Activated effector memory CD4-positive, alpha-beta T cell treated with anti-CD3 and anti-CD28 coated beads, Interleukin-2, amount 50 U/mL, for 16 hours (primary cell): ENCODE results near the gene SSH3.

Source experiments
- DNase-seq: peaks from one replicate; pipeline ENCODE4 v3.0.0-alpha.2; 2020

SSH3 gene

GRCh38 chr11:67349457-67349856 lies 46.1 kb downstream of the SSH3 start:
- DNase-seq = no peak

DNA sequence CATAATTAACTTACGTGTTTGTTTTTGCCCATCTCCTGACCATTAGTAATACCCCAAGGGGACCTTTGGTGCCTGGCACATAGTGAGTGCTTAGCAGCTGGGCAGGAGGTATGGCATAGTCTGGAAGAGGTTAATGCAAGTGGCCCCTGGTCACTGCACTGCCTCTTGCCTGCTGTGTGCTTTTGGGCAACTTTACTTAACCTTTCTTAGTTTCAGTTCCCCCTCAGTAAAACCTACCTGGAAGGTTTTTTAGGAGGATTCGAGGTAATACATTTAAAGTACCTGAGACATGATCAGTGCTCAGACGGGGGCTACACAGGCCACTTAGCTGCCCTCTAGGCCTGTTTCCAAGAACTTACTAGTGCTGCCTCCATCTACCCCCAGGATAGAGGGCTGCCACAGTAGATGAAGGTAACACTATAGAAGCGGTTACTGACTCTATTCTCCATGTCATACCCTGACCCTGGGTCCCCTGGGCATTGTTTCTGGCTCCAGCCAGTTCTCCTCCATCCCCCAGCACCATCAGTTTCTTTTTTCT lies 46.7 kb downstream of the SSH3 start:
- DNase-seq = no peak

GRCh38 chr11:67351275-67352005 lies 48.1 kb downstream of the SSH3 start:
- peak; percentile 87 for DNase-seq

- no peak for DNase-seq
These were observed 49.4 kb downstream of the SSH3 start for GRCh38 chr11:67352546-67353316.

GRCh38 chr11:67353317-67354074 lies 50.2 kb downstream of the SSH3 start, which contains the start of gene POLD4:
Gene POLD4 (minus strand): TSS chr11:67353546. CDS start chr11:67353399, 147 bp downstream.
- DNase-seq = peak; percentile 99

DNA sequence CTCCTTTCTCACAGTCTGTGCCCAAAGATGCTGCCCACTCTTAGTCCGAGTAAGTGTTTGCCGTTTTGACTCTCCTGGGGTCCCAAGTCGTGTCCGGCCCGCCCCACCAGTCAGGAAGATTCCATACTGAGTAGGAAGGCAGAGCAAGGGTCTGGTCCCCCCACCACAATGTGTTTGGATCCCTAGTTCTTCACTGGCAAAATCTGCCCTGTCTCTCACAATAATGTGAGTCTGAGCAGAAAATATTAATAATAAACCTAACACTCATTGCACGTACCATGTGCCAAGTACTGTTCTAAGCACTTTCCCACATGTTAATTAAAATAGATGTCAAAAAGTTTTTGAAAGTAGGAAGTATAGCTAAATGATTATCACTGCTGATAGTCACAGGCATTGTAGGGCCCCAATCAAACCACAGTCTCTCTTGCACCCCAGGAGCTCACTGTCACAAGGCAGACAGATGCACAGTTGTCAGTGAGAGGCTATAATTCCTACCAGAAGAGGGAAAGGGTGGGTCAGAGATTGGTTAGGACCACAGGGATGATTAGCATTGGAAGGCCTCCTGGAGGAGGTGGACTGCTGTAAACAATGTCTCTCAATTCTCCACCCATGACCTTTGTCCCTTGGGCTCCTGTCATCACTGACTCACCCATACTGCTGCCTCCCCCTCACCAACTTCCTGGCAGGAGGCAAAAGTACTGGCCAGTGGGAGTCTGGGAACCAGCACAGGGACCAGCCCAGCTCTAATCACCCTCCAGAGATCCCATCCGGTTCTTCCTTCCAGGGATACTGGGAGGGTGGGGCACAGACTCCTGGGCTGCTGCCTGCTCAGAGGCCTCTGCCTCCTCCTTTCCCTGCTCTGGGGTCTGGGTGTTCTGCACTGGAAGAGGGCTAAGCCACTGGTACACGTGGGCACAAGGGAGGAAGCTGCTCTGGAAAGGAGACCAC lies 51.0 kb downstream of the SSH3 start:
- DNase-seq = no peak

DNA sequence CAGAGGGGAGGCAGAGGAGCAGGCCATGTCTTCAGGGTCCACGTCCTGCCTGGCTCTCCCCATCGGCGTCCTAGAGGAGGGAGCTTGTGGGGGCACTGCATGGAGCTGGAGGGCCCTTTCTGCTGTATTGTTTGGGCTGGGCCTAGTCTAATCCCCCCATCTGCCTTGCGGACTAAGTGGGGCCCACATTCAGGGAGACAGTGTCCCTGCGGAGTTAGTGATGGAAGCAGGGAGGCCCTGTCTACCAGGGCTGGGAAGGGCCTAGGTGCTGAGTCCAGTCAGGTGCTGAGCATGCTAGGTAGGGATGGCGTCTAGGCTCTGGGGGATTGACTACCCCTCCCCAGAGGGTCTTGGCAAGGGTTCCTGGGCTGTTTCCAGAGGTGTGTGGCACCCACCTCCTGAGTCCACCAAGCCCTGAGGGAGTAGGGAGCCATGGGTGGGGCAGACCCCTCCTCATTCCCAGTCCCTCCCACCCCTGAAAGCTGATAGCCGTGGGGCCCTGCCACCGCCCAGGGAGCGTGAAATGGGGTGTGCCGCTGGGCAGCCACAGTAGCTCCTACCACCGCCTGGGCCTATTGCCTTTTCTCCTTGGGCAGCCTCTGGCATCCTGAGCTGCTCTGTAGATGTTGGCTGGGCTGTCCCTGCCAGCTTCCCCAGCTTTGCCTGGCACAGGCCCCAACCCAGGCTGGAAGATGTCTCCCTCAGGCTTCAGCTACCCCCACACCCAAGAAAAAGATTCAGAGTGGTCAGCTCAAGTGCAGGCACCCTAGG lies 51.9 kb downstream of the SSH3 start:
- DNase-seq = no peak

- DNase-seq = no peak
These were observed 52.6 kb downstream of the SSH3 start for GRCh38 chr11:67355794-67356386.

GRCh38 chr11:67356387-67356863 lies 53.1 kb downstream of the SSH3 start:
- no peak for DNase-seq

DNA sequence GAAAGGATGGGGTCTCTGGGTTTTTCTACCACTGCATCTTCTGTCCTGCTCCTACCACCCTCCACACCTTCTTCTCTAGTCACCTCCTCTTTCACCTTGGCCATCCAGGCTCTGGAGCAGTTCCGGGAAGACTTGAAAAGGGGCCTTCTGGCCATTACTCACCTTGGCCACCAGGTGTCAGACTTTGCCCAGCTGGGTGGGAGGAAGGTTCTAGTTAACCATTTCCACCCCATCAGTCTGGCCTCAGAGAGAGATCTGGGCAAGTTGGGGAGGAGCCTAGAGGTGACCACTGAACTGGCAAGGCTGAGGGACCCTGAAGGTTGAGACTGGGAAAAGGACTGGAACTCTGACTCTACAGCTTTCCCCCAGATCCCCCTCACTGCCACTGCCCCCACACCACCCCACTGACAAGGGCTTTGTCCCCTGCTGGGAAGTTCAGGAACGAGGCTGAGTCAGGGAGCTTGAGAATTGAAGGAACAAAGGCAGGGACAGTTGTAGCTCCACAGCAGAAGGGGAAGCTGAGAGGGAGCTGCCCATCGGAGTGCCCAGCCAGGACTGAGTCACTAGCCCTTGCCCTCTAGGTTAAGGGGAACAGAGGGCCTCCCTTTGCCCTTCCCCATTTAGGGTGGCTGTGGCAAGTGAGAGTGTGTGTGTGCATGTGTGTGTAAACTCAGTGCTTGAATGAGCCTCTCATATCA lies 53.7 kb downstream of the SSH3 start:
- peak; percentile 87 for DNase-seq

- no peak for DNase-seq
These were observed 54.7 kb downstream of the SSH3 start for GRCh38 chr11:67357831-67358670.
